ENCODE results near the gene PYGO2.

- TF ChIP-seq CTCF (optimal IDR thresholded peaks at IDR 0.05 in 1 of 3, IDR thresholded peaks at IDR 0.05 in 1 of 3, conservative IDR thresholded peaks at IDR 0.05 in 1 of 3; ENCODE audit: extremely low read depth in 1 of 3, insufficient read depth in 2 of 3, low read length in 3 of 3) (peak; percentile 10 to 24 (median 13)), EZH2 (IDR thresholded peaks at IDR 0.05; ENCODE audit: low read length) (no peak)
Observed at GRCh38 chr1:154973344-154974101, 11.9 kb upstream of the PYGO2 start.
